ENCODE data around the gene PDS5A. TPM values are rescaled to one million over a fixed set of nuclear protein-coding genes. Genes with fewer than 3 reads are reported as not detected.

Gene PDS5A
- total RNA-seq, 1 experiment from 2014 or later: 98.3 TPM

GRCh38 chr4:39825090-39825489 is 152.6 kb downstream of the PDS5A start:
- Histone ChIP-seq H3K9me3 (ENCODE audit: control insufficient read depth in 1 of 2, insufficient read depth in 1 of 2, low read depth in 1 of 2, low read length in 2 of 2) (no peaks in the 10 kb centered on the region), H4K20me1 (ENCODE audit: insufficient read depth) (0 out of 2 replicates have a peak, but pooled peaks cover 4% of the 10 kb centered on the region), H3K27me3 (ENCODE audit: insufficient read depth, low read length) (no peaks in the 10 kb centered on the region), H3K27ac (ENCODE audit: low read depth, low read length) (no peak overlapping the region; the same call in 1 of the 2 replicates), H3K36me3 (ENCODE audit: control insufficient read depth in 1 of 2, insufficient read depth in 2 of 2, low read length in 2 of 2) (peaks cover 9 to 27% of the 10 kb centered on the region in 2 experiments; a peak in 2 of 4 replicates), H3K4me2 (ENCODE audit: low read length) (no peak overlapping the region), H3K79me2 (ENCODE audit: insufficient read depth, low read length) (peaks cover 12% of the 10 kb centered on the region; the same call in 1 of the 2 replicates), H3K9ac (ENCODE audit: low read length) (no peak overlapping the region), H2AFZ (ENCODE audit: low read depth, low read length, poor library complexity, severe bottlenecking) (no peak overlapping the region), H3K9me2 (ENCODE audit: insufficient read depth) (no peaks in the 10 kb centered on the region), H3K4me1 (ENCODE audit: control insufficient read depth in 1 of 2, insufficient read depth in 2 of 2, low read length in 2 of 2) (peaks cover 7 to 15% of the 10 kb centered on the region in 2 experiments; a peak in 3 of 4 replicates), H3K4me3 (replicated peaks in 1 of 2; ENCODE audit: low read depth in 1 of 2, low read length in 2 of 2) (no peak overlapping the region)
- BruUV-seq (replicated peaks): no TSS peak
- ChIA-PET POLR2A (no interaction called here), RAD21 (ENCODE audit: low non-redundant PET in 1 of 2, low total read pairs in 2 of 2, uncharacterized antibody in 2 of 2, unreplicated experiment in 2 of 2) (no interaction called here), CTCF (no interaction called here)
- TF ChIP-seq POLR2A (IDR thresholded peaks at IDR 0.05; ENCODE audit: borderline replicate concordance, extremely low read depth, insufficient read depth, insufficient read length): no peak
- no peak for TF ChIP-seq SP1 (IDR thresholded peaks at IDR 0.05; ENCODE audit: low read depth)
- TF ChIP-seq TCF7L2 (IDR thresholded peaks at IDR 0.05; ENCODE audit: borderline replicate concordance, extremely low read depth, insufficient read depth, insufficient read length): no peak
- no peak for TF ChIP-seq ELF1 (IDR thresholded peaks at IDR 0.05; ENCODE audit: borderline replicate concordance, low read depth)
- no peak for TF ChIP-seq SRF (IDR thresholded peaks at IDR 0.05; ENCODE audit: low read depth)
- no peak for TF ChIP-seq EZH2phosphoT487 (IDR thresholded peaks at IDR 0.05; ENCODE audit: borderline replicate concordance)
- no peak for TF ChIP-seq SIN3A (IDR thresholded peaks at IDR 0.05; ENCODE audit: low read depth)
- no peak for TF ChIP-seq EGR1 (IDR thresholded peaks at IDR 0.05; ENCODE audit: low read depth)
- no peak for TF ChIP-seq RAD21 (IDR thresholded peaks at IDR 0.05; ENCODE audit: low read depth)
- TF ChIP-seq CTCF (IDR thresholded peaks at IDR 0.05 in 2 of 3, conservative IDR thresholded peaks at IDR 0.05 in 1 of 3; ENCODE audit: borderline replicate concordance in 1 of 3, insufficient read depth in 1 of 3, low read depth in 2 of 3, low read length in 2 of 3): no peak
- TF ChIP-seq CBX3 (IDR thresholded peaks at IDR 0.05; ENCODE audit: low read depth): no peak
- TF ChIP-seq YY1 (IDR thresholded peaks at IDR 0.05; ENCODE audit: extremely low read depth, insufficient replicate concordance, low read depth, low read length): no peak
- no peak for TF ChIP-seq CEBPB (IDR thresholded peaks at IDR 0.05; ENCODE audit: low read depth)
- TF ChIP-seq MAX (IDR thresholded peaks at IDR 0.05): no peak
- no peak for TF ChIP-seq ZNF274 (IDR thresholded peaks at IDR 0.05; ENCODE audit: low read depth, low read length)
- intact Hi-C loops (cut with micrococcal nuclease): no loop called here
- ATAC-seq: no peak
- DNase-seq (ENCODE audit: low read depth, low spot score): no peak

Measured in HCT116 (cell line).